Hematopoietic multipotent progenitor cell treated with erythropoietin and hydrocortisone succinate and interleukin-3 and kit ligand, for 6 days (in vitro differentiated cells): ENCODE results near the gene MARCHF10.

ENCODE experiments used
- DNase-seq: peaks from one replicate; pipeline ENCODE4 v3.0.0-alpha.2; 2015

The MARCHF10 gene

DNA sequence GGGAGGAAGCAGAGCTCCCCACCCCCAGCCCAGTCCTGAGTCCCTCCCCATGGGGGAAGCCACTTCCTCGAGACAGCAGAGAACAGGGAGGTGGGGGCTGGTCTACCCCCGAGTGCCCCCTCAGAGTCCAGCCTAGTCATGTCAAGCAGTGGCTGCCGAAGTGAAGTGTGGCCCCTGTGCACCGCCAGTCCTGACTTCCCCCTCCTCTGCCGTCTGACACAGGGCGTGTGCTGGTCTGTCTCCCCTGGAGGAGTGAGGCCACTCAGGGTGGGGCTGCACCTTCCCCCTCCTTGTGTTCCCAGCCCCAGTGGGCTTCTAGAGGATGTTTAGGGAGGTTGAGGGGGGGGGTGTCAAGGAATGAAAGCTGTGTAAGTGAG, 133.8 kb downstream of the MARCHF10 start:
- no peak for DNase-seq

- DNase-seq, result no peak
Measured at GRCh38 chr17:62673614-62674362, 134.3 kb downstream of the MARCHF10 start.

DNA sequence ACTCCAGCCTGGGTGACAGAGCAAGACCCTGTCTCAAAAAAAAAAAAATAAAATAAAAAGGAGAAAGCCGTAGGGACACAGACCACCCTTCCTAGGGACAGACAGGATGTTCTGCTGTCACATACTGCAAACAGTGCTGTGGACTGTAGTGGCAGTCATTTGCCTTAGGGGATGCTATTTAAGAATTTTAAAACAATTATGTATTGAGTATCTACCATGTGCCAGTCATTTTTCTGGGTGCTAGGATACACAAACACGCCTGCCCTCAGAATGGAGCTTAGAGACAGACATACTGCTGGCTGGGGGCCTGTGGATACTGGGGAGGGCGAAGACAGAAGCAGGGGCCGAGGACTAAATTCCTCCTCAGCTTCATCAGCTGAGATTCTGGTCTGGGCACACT, 135.2 kb downstream of the MARCHF10 start:
- DNase-seq, result no peak

DNA sequence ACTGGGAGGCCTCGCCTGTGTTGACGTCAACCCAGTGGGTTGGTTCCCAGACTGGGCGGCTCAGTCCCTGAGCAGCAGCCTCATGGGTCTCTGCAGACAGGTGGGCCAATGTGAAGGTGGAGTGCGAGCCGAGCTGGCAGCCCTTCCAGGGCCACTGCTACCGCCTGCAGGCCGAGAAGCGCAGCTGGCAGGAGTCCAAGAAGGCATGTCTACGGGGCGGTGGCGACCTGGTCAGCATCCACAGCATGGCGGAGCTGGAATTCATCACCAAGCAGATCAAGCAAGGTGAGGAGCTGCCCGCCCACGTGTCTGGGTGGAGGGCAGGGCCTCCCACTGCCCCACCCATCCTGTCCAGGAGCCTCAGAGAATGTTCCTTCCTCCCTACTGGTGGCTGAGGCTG, 136.6 kb downstream of the MARCHF10 start:
- DNase-seq, result no peak

- DNase-seq, result no peak
Measured at GRCh38 chr17:62670202-62670821, 137.8 kb downstream of the MARCHF10 start.

DNA sequence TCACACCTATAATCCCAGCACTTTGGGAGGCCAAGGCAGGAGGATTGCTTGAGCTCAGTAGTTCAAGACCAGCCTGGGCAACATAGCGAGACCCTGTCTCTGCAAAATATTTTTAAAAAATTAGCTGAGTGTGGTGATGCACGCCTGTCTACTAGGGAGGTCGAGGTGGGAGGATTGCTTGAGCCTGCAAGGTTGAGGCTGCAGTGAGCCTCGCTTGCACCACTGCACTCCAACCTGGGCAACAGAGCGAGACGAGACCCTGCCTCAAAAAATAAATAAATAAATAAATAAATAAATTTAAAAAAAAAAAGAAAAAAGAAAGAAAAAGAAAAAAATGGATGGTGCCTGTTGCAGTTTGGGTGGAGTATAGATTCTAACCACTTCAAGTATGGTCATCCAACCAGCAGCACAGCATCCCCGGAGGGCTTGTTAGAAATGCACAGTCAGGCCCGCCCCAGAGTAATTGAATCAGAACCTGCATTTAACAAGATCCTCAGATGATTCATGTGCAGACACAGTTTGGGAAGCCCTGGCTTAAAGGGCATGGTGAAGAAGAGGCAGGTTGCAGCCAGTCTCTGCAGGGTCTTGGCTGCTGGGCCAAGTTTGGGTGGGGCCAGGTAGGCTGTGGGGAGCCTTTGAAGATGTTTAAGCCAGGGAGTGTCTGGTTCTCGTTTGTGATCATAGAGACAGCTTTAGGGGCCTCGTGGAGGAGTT, 139.9 kb downstream of the MARCHF10 start:
- no peak for DNase-seq

GRCh38 chr17:62666801-62667591, 141.1 kb downstream of the MARCHF10 start:
- no peak for DNase-seq

- DNase-seq, result no peak
Measured at GRCh38 chr17:62666061-62666800, 141.9 kb downstream of the MARCHF10 start.

GRCh38 chr17:62665599-62665998, 142.5 kb downstream of the MARCHF10 start:
- DNase-seq, result no peak

DNA sequence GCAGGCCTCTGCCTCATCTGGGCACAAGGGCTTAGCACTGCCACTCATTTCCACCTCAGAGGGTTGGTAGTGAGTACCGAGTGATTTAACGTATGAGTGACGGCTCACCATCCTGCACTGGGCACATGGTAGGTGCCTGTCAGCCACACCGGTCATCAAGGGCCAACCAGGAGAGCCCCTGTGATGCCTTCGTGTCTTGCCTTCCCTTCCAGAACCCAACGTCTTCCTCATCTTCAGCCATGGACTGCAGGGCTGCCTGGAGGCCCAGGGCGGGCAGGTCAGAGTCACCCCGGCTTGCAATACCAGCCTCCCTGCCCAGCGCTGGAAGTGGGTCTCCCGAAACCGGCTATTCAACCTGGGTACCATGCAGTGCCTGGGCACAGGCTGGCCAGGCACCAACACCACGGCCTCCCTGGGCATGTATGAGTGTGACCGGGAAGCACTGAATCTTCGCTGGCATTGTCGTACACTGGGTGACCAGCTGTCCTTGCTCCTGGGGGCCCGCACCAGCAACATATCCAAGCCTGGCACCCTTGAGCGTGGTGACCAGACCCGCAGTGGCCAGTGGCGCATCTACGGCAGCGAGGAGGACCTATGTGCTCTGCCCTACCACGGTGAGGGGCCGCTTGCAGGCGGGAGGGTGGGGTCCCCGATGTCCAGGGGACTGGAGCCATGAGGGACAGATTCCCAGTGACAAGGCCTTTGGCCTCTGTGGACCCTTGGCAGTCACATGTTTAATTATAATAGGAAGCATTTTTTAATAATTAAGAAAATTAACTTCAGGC, 143.6 kb downstream of the MARCHF10 start:
- DNase-seq, result no peak

DNA sequence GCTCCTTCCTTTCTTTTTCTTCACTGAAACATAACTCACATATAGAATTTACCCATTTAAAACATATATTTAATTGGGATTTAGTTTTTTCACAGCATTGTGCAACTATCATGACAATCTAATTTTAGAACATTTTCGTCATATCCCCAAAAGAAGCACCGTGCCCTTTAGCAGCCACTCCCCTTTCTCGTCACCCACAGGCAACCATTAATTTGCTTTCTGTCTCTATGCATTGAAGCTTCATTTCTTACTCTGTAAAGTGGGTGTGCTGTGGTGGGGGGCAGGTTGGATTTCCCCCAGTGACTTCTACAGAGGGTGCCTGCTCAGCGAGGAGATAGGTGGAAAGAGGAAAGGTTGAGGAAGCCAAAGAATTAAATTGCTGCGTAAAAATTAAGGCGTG, 144.8 kb downstream of the MARCHF10 start:
- no peak for DNase-seq

GRCh38 chr17:62662855-62663254, 145.3 kb downstream of the MARCHF10 start:
- no peak for DNase-seq

- DNase-seq, result no peak
Measured at GRCh38 chr17:62661337-62661736, 146.8 kb downstream of the MARCHF10 start.

GRCh38 chr17:62660629-62661118, 147.4 kb downstream of the MARCHF10 start:
- no peak for DNase-seq

- no peak for DNase-seq
Measured at GRCh38 chr17:62658136-62658920, 149.8 kb downstream of the MARCHF10 start.

DNA sequence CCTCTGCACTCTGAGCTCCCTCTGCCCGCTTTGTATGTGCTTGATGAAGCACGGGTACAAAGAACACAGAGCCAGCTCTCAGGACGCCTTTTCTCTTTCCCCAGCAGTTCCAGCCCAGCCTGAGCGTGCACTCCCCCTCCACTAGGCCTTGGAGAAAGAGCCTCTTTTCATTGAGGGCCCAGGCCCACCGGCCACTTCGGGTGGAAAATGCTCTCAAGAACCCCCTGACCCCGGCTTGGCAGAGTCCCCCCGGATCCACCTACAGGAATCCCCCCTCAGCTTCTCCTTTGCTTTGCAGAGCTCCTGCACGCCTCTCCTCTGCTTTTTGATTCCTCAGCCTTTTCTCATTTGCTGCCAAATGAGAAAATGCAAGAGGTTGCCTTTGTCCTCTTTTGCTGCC, 150.4 kb downstream of the MARCHF10 start:
- no peak for DNase-seq

DNA sequence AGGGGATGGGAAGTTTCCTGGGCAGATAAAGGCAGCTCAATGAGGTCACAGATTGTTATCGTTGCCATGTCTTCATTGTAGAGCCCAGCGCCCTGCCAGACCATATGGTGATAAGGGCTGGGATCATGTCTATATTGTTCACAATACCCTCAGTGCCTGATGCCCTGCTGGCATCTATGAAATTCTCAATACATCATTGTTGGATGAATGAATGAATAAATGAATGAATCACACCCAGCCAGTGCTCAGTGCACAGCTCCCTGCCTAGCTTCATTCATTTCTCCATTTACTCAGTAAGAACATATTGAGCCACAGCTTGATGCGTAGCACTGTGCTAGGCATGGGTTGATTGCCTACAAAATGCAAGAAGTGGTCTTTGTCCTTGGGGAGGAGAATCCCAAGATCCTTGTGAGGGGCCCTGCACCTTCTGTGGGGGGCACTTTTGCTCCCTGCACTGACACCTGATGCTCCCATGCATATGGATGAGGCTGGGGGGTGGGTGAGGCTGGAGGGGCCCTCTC, 150.9 kb downstream of the MARCHF10 start:
- no peak for DNase-seq

GRCh38 chr17:62656446-62656845, 151.7 kb downstream of the MARCHF10 start:
- no peak for DNase-seq

DNA sequence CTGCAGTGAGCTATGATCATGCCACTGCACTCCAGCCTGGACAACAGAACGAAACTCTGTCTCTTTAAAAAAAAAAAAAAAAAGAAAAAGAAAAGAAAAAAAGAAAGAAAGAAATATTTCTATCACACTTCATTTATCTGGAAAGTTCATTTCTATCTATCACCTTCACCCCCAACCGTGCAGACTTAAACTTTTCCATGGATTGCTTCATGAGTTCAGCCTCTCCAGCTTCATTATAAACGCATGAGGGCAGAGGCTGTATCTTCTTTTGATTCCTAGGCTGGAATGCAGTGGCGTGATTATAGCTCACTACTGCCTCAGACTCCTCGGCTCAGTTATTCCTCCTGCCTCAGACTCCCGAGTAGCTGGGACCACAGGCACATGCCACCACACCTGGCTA, 152.5 kb downstream of the MARCHF10 start:
- DNase-seq, result no peak
